ENCODE measurements around the gene FGF14.

FGF14 gene

GRCh38 chr13:101681834-101682233 lies 720.0 kb downstream of the FGF14 start:
- Histone ChIP-seq H3K36me3 (ENCODE audit: control insufficient read depth in 1 of 2, insufficient read depth in 2 of 2, low read length in 2 of 2) (no peaks in the 10 kb centered on the region), H3K4me3 (ENCODE audit: low read depth in 1 of 2, low read length in 2 of 2) (no peak overlapping the region), H3K4me1 (ENCODE audit: control insufficient read depth in 1 of 2, insufficient read depth in 2 of 2, low read length in 2 of 2) (no peaks in the 10 kb centered on the region), H3K9me3 (ENCODE audit: control insufficient read depth in 1 of 2, low read length in 2 of 2) (no peaks in the 10 kb centered on the region), H3K27ac (ENCODE audit: low read length) (no peak overlapping the region), H3K27me3 (ENCODE audit: low read depth, low read length) (no peaks in the 10 kb centered on the region)

GRCh38 chr13:101673360-101674105 lies 728.3 kb downstream of the FGF14 start:
- Histone ChIP-seq H3K27me3 (ENCODE audit: low read depth, low read length) (no peaks in the 10 kb centered on the region), H3K4me3 (ENCODE audit: low read depth in 1 of 2, low read length in 2 of 2) (no peak overlapping the region), H3K9me3 (ENCODE audit: control insufficient read depth in 1 of 2, low read length in 2 of 2) (no peaks in the 10 kb centered on the region), H3K36me3 (ENCODE audit: control insufficient read depth in 1 of 2, insufficient read depth in 2 of 2, low read length in 2 of 2) (no peaks in the 10 kb centered on the region), H3K4me1 (ENCODE audit: control insufficient read depth in 1 of 2, insufficient read depth in 2 of 2, low read length in 2 of 2) (no peaks in the 10 kb centered on the region), H3K27ac (ENCODE audit: low read length) (no peak overlapping the region)

GRCh38 chr13:101661839-101662238 lies 740.0 kb downstream of the FGF14 start:
- no peak overlapping the region for H3K27ac ChIP-seq (ENCODE audit: low read length)
- no peaks in the 10 kb centered on the region for H3K4me1 ChIP-seq (ENCODE audit: control insufficient read depth in 1 of 2, insufficient read depth in 2 of 2, low read length in 2 of 2)
- no peaks in the 10 kb centered on the region for H3K27me3 ChIP-seq (ENCODE audit: low read depth, low read length)
- H3K4me3 ChIP-seq (ENCODE audit: low read depth in 1 of 2, low read length in 2 of 2), result no peak overlapping the region
- peaks cover 0 to 3% of the 10 kb centered on the region in 2 donors for H3K9me3 ChIP-seq (ENCODE audit: control insufficient read depth in 1 of 2, low read length in 2 of 2)
- no peaks in the 10 kb centered on the region for H3K36me3 ChIP-seq (ENCODE audit: control insufficient read depth in 1 of 2, insufficient read depth in 2 of 2, low read length in 2 of 2)

Measured in muscle layer of duodenum (tissue), 2 donors.